ENCODE measurements around the gene APPL1.

DNA sequence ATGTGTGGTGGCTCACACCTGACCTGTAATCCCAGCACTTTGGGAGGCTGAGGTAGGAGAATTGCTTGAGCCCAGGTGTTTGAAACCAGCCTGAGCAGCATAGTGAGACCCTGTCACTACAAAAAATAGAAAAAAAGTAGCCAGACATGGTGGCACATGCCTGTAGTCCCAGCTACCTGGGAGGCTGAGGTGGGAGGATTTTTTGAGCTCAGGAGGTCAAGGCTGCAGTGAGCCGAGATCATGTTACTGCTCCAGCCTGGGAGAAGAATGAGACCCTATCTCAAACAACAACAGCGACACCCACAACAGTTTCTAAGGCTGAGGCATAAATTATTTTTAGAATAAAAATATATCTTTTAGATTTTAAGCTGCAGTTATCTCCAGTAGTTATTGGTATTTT, 6.3 kb downstream of the APPL1 start:
- TF ChIP-seq CTCF (IDR thresholded peaks at IDR 0.05; ENCODE audit: low read depth, low read length, poor library complexity, severe bottlenecking), result no peak
- TF ChIP-seq EZH2phosphoT487 (IDR thresholded peaks at IDR 0.05; ENCODE audit: borderline replicate concordance, low read length), result no peak

Data from DOHH2 (cell line).